GM21737 (cell line): ENCODE results near the gene SFTPD.
"Not testable (repeated sequence)": the region's sequence is repeated elsewhere in the genome, so short reads cannot be mapped to it uniquely, and the experiment has no call there.

ENCODE experiments used
- ATAC-seq: cut with Tn5 transposase; IDR thresholded peaks from one replicate; pipeline ENCODE4 v1.9.1; 2021; ENCODE audit warnings: mild to moderate bottlenecking, moderate library complexity; ENCODE audit not compliant: unreplicated experiment

SFTPD gene

DNA sequence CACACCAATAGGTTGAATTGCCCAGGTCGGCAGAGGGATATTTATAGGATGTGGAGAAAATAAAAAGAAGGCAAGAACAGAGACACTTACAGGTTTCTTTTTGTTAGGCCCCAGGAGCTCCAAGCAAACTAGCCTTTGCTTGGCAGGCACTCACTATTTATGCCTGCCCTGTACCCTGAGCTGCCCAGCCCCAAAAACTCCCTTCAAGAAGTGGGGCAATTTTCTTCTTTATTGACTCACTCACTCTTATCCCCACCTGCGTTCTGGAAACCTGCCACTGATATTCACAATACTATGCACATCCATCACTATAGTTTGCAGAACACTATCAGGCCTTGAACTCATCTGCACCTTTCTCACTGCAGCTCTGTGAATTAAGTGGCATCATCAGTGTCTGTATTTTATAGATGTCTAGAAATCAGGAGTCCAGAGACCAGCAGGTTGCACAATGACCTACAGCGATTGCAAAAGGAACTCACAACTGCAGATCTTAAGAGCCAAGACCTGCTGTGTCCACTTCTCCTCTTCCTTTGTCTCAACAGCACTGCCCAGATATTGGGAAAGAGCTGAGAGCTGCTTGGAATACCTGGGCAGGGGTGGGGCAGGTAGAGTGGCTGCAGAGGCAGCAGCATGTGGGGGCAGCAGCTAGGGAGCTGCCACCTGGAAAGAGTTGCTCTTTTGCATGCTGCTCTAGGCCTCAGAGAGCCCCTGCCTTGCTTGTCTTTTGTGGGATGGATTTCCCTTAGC is at the start of gene SFTPD:
SFTPD (minus strand) TSS at position 130 of the 747 bp plus-strand sequence. CDS start 2,446 bp downstream, outside the sequence.
- no peak for ATAC-seq

DNA sequence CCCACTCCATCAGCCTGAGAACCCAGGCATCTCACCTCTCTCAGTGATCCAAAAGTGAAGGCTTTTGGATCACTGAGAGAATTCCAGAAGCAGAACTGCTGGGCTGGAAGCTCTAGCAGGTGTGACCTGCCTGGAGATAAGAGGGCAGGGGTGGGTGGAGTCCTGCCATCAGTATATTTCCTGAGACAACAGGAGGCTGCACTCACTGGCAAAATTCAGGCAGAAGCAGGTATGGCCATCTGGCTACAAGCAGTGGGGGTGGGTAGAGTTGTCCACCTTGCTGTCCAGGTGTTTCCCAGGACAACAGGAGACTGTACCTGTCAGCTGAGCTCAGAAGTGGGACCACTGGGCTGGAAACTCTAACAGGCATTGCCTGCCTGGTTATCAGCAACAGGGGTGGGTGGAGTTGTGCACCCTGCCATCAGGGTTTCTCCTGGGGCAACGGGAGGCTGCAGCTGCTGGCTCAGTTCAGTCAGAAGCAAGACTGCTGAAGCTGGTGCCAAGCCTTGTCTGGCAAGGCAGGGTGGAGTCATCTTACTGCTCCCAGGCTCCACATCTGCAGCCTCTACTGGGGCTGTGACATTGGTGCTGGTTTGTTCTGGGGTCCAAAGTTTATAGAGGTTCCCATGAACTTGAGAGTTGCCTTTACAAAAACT is 47.2 kb upstream of the SFTPD start:
- ATAC-seq: no peak

DNA sequence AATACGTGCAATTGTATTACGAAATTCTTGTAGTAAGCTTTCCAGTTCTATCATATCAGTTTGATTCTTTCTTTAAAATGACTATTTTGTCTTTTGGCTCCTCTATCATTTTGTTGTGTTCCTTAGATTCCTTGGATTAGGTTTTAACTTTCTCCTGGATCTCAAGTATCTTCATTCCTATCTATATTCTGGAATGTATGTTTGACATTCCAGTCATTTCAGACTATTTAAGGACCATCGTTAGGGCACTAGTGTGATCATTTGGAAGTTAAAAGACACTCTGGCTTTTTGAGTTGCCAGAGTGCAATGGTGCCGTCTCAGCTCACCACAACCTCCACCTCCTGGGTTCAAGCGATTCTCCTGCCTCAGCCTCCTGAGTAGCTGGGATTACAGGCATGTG is 45.7 kb upstream of the SFTPD start:
- no peak for ATAC-seq

DNA sequence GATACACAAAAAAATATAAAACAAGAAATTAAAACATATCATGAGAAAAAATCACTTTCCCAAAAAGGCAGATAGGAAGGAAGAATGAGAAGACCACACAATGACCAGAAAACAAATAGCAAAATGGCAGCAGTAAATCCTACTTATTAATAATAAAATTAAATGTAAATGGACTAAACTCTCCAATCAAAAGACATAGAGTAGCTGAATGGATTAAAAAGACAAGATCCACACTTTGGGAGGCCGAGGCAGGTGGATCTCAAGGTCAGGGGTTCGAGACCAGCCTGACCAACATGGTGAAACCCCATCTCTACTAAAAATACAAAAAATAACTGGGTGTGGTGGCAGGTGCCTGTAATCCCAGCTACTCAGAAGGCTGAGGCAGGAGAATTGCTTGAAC is 39.3 kb upstream of the SFTPD start:
- not testable (repeated sequence) for ATAC-seq

DNA sequence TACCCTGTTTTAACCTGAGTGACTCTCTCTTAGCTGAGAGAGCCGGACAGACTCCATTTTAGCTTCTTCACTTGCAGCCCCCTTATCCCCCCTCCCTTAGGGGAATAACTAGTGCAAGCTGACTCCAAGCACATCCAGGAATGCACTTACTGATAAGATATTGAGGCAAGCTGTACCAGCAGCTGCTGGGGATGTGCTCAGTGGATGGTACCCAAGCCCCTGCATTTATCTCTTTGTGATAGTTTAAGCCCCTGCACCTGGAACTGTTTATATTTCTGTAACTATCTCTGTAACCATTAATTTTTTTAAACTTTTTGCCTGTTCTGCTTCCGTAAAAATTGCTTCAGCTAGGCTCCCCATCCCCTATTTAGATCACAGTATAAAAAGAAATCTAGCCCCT is 37.8 kb upstream of the SFTPD start:
- ATAC-seq: not testable (repeated sequence)

DNA sequence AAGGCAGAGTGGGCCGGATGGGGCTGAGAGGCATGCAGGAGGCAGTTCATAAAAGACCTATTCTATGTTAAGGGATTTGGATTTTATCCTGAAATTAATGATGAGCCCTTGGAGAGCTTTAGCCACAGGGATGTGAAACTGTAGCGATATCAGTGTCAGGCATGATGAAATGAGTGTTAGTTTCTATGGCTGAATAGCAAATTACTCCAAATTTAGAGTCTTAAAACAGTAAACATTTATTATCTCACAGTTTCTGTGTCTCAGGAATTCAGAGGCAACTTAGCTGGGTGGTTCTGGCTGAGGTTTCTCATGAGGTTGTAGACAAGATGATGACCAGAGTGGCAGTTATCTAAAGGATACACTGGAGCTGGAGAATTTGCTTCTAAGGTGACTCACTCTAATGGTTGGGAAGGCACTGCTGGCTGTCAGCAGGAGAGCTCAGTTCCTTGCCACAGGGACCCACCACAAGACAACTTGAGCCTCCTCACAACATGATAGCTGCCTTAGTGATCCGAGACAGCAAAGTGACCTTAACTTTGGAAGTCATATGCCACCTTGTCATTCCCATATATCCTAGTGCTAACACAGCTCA is 36.7 kb upstream of the SFTPD start:
- no peak for ATAC-seq

DNA sequence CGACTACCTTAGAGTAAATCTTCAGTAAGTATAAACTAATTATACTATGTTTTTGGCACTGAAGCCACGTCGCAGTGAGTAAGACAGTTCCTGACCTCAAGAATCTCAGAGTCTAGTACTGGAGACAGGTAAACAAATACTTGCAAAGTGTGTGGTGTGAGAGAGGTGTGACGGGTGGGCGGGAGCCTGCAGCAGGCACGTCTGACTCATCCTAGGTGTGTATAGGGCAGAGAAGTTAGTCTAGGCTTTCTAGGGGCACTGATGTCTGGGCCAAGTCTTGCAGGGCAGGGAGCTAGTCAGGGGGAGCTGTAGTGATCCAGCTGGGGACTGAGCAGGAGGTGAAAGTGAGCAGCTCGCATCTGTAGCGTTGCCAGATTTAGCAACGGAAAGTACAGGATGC is 35.9 kb upstream of the SFTPD start:
- no peak for ATAC-seq

DNA sequence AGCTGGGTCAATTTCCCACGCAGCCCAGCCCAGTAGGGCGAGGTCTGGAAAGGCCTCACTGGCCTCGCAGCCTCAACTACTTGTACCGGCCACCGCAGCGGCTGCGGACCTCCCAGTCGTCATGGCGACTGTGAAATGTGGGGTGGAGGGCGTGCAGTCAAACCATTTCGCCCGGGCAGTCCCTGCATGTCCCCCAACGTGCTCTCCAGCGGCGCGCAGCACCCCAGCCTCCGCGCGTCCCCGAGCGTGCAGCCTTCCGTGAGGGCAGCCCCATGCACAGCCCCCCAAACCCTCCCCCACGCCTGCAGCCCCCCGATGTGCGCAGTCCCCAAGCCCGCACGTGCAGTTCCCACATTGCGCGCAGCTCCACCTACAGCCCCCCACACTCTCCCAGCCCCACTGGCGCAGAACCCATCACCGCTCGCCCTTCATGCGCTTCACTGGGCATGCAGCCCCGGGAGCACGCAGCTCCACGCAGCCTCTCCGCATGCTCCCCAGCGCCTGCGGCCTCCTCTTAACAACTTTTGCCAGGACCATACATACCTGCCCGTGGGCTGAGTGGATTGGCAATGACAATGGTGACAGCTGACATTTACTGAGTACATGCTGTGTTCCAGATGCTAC is 34.5 kb upstream of the SFTPD start:
- ATAC-seq: no peak

DNA sequence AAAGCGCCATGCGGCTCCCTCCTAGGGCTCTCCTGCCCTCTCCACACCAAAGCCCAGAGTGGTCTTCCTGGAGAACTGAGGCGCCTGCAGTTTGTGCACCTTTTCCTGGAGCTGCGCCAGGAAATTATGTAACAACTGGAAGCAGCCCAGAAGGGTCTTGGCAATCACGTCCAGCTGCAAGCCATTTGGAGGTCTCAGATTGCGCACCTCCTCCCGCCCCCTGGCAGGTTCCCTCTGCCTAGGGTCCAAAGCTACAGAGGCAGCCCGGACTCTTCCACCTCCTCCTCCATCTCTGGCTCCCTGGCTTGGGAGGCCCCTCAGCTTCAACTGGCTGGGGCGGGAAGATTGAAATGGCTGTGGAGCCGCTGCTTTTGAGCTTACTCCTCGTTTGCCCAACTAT is 34.0 kb upstream of the SFTPD start:
- ATAC-seq: no peak

DNA sequence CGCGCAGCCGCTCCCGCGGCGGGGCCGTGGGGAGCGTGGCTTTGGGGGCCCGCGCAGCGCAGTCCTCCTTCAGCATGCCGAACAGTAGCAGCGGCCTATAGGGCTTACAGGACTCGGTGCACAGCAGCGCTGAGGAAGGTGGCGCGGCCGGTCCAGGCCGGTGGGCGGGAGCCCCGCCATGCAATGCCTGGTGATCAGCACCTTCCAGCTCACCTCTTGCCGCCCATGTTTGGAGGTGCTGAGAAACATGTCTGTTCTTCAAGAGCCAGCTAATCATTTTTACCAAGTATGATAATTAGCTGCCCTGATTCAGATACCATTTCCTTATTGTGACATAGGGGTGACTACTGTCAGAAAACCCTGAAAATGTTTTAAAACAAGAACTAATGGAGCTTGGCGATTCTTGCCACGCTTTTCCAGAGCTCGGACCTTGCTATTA is 33.5 kb upstream of the SFTPD start:
- no peak for ATAC-seq

DNA sequence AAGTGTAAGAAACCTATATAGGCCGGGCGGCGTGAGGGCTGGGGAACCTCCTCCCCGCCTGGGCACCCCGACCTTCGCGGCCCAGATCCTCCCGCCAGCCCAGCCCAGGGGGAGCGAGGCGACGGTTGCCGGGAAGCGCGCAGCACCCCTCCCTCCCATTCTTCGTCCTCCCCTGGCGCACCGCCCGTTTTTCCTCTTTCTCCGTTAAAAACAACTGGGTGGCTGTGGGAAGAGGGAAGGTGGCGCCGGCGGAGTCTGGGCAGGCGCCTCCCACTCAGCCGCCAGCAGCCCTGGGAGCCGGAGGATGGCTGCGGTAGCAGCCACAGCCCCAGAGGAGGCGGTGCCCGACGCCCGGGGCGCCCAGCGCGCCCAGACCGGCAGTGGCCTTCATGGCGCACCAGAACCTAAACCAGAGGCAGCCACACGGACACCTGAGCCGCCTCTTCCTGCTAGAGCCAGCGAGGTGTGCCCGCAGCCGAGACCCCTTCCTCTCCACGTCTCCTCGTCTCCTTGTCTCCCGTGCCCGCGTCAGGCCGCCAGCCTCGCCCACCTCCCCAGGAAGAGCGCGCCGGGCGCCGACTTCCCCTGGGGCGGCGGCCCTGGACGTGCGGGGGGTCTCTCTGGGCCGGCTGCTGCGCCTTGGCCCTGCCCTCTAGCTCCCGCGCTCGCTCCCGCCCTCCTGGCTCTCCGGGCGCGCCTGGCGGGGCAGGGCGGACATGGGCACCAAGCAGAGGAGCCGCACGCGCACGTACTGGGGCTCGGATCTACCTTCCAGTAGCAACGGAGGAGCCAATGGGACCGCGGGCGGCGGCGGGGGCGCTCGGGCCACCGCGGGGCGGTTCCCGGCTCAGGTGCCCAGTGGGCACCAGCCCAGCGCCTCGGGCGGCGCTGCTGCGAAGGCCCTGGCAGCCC is 32.8 kb upstream of the SFTPD start:
- no peak for ATAC-seq

DNA sequence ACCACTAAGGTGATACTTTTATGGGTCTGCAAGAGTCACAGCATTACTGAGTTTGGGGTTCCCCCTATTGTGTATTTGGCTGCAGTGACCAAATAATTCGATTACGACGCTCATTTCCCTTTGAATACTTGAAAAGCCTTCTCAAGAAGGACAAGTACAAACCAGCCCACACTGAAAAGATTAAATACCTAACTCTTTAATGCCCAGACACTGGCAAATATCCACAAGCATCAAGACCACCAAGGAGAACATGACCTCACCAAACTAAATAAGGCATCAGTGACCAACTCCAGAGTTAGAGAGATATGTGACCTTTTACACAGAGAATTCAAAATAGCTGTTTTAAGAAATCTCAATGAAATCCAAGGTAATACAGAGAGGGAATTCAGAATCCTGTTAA is 31.8 kb upstream of the SFTPD start:
- no peak for ATAC-seq

DNA sequence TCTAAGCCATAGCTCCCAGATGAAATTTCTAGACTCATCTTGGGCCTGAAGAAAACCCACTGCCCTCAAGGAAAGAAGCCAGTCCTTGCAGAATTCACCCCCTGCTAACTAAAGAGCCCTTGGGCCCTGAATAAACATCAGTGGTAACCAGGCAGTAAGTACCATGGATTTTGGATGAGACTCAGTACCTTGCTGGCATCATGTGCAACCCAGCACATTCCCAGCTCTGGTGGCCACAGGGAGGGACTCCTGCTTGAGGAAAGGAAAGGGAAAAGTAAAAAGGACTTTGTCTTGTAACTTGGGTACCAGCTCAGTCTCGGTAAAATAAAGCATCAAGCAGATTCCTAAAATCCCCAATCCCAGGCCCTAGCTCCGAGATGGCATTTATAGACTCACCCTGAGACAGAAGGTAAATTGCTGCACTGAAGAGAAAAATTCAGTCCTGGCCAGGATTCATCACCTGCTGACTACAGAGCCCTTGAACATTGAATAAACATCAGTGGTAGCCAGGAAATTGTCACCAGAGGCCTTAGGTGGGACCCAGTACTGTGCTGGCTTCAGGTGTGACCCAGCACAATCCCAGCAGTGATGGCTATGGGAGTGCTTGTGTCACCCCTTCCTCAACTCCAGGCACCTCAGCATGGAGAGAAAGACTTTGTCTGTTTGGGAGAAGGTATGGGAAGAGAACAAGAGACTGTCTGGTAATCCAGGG is 31.2 kb upstream of the SFTPD start:
- no peak for ATAC-seq

DNA sequence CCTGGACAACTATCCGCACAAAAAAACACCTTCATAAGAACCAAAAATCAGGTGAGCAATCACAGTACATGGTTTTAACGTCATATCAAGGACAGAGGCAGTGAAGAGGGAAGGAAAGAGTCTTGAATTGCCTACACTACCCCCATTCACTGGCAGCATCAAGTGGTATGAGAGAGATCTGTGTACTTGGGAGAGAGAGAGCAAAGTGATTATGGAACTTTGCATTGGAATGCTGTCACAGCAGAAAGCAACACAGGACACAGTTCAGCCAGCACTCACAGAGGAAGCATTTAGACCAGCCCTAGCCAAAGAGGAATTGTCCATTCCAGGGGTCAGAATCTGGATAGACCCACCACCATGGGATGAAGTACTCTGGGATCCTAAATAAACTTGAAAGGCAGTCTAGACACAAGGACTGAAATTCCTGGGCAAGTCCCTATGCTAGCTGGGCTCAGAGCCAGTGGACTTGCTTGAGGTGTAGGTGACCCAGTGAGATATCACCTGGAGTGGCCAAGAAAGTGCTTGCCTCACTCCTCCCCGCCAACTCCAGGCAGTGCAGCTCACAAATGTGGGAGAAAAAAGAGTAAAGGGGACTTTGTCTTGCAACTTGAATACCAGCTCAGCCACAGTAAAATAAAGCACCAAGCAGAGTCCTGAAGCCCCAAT is 30.5 kb upstream of the SFTPD start:
- ATAC-seq: no peak

DNA sequence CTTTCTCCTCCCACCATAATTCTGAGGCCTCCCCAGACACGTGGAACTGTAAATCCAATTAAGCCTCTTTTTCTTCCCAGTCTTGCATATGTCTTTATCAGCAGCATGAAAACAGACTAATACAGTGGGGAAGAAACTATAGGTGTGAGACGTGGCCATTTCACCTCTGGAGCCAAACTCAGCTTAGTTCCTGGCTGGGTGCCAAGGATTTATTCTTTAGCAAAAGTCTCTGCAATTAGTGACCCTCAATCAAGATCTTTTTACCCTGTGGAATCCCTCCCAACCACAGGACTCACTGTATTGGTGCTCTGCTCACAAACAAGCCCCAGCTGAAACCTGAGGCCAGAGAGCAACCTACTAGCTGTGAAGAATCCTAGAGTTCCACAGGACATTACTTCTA is 28.1 kb upstream of the SFTPD start:
- no peak for ATAC-seq

DNA sequence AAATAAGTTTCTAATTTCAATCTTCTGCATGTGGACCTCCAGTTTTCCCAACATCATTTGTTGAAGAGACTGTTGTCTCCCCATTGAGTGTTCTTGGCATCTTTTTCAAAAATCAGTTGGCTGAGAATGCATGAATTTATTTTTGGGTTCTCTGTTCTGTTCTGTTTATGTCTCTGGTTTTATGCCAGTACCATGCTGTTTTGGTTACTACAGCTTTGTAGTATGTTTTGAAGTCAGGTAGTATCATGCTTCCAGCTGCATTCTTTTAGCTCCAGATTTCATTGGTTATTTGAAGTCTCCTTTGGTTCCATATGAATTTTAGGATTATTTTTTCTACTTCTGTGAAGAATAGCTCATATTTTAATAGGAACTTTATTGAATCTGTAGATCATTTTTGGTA is 21.2 kb upstream of the SFTPD start:
- no peak for ATAC-seq

DNA sequence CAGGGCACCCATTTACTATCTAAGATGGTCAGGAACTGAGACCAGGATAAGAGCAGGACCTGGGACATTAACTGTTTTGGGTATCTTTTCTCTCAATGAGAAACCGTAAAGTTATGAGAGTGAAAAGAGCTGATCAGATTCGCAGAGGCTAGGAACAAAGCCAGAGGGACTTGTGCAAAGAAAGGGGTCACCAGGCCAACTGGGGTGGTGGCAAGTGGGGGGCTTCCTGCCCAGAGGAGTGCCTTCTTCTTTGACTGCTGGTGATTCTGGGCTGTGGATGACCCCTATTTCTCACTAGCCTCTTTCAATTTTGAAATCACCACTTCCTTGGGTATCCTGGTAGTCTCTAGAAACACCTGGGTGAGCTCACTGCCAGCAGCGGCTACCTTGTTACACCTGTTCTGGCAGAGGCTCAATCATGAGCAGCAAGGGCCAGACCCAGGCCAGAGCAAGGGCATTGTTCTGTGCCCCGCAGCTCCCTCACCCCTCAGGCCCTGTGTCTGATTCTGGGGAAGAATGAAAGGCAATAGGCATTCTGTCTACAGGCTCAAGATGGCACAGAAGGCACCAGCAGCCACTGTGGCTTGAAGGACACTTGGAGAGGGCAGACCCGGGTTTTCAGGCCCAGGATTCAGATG is 999 bp downstream of the SFTPD start:
- no peak for ATAC-seq

DNA sequence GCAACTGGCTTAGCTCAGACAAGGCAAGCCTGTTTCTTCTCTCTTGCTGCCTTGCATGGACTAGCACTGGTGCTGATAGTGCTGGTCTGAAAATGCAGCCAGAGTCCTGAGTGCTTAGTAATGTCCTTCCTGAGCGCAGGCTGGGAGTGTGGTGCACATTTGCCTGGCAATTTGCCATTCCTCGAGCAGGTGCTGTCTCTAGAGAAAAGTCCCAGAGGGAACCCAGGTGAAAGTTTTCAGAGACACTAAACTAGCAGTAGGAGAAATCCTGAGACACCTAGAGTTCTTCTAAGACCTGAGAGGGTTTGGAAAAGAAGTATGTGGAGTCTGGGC is 1.9 kb downstream of the SFTPD start:
- ATAC-seq: no peak
